Fibroblast of lung (primary cell): Measurements from ENCODE around the gene BET1. TPM values are rescaled to one million over a fixed set of nuclear protein-coding genes. Genes with fewer than 3 reads are reported as not detected.

Source experiments
- DNase-seq, 2 donors: peaks; one replicate each; pipeline versions ENCODE4 v3.0.0 to v3.0.0-alpha.2; 2010; ENCODE audit warnings: low read depth in 2 of 2
- H2AFZ ChIP-seq: 2 replicates; pipeline ENCODE4 v1.5.1; 2012; ENCODE audit warnings: low read length, control low read depth, inconsistent platforms
- H3K27ac ChIP-seq: 2 replicates; pipeline ENCODE4 v1.5.1; 2011; ENCODE audit warnings: low read length, control low read depth; ENCODE audit not compliant: insufficient read depth
- H3K27me3 ChIP-seq: 2 replicates; pipeline ENCODE4 v1.5.1; 2011; ENCODE audit warnings: mild to moderate bottlenecking, low read length; ENCODE audit not compliant: control insufficient read depth, insufficient read depth
- H3K36me3 ChIP-seq: 2 replicates; pipeline ENCODE4 v1.5.1; 2011; ENCODE audit warnings: low read length; ENCODE audit not compliant: control insufficient read depth, insufficient read depth
- H3K4me1 ChIP-seq: 2 replicates; pipeline ENCODE4 v1.5.1; 2011; ENCODE audit warnings: low read length; ENCODE audit not compliant: control insufficient read depth, insufficient read depth; ENCODE audit errors: extremely low read depth
- H3K4me2 ChIP-seq: 2 replicates; pipeline ENCODE4 v1.5.1; 2011; ENCODE audit warnings: low read length, control low read depth; ENCODE audit not compliant: insufficient read depth; ENCODE audit errors: extremely low read depth
- H3K4me3 ChIP-seq, 4 experiments: fragments of 200-600 bp in 1 of 4; sonication (generic) in 1 of 4; replicated peaks in 1 of 4; 2 replicates each; pipeline ENCODE4 v1.5.1; 2011 to 2016; ENCODE audit warnings: low read length in 4 of 4, low read depth in 3 of 4, mild to moderate bottlenecking in 3 of 4, control low read depth in 2 of 4, inconsistent platforms in 1 of 4, mixed read lengths in 1 of 4; ENCODE audit not compliant: insufficient read depth in 1 of 4; ENCODE audit errors: control extremely low read depth in 1 of 4
- H3K79me2 ChIP-seq: 2 replicates; pipeline ENCODE4 v1.5.1; 2012; ENCODE audit warnings: mild to moderate bottlenecking, low read length, inconsistent platforms; ENCODE audit not compliant: control insufficient read depth, insufficient read depth
- H3K9ac ChIP-seq: 2 replicates; pipeline ENCODE4 v1.5.1; 2011; ENCODE audit warnings: mild to moderate bottlenecking, low read length, control low read depth; ENCODE audit not compliant: insufficient read depth
- H3K9me3 ChIP-seq: 2 replicates; pipeline ENCODE4 v1.5.1; 2012; ENCODE audit warnings: low read depth, low read length; ENCODE audit not compliant: control insufficient read depth, insufficient read depth
- H4K20me1 ChIP-seq: 2 replicates; pipeline ENCODE4 v1.5.1; 2011; ENCODE audit warnings: low read length; ENCODE audit not compliant: control insufficient read depth, insufficient read depth; ENCODE audit errors: extremely low read depth
- EZH2 ChIP-seq: IDR thresholded peaks from 2 replicates; pipeline ENCODE4 v1.5.1; 2012; ENCODE audit warnings: low read length, control low read depth, mild to moderate bottlenecking; ENCODE audit errors: missing control alignments
- polyA plus RNA-seq, 2 donors: library from polyadenylated mRNA; depleted of rRNA in 1 of 2; stranded (reverse) in 1 of 2; unstranded in 1 of 2; fragments of >200 nt; gene quantifications; 2 replicates each; pipeline ENCODE4 v1.2.1, GENCODE V29; 2011 to 2012; ENCODE audit warnings: missing spikeins in 1 of 2
- total RNA-seq: library from RNA; depleted of rRNA; stranded (reverse); fragments of >200 nt; gene quantifications from 2 replicates; pipeline ENCODE4 v1.2.1, GENCODE V29; 2014
- TF ChIP-seq, protein P1 (sequence below), 2 donors: IDR thresholded peaks in 1 of 2; conservative IDR thresholded peaks in 1 of 2; 1 replicate in 1 of 2; 2 replicates in 1 of 2; pipeline ENCODE4 v1.5.1; 2011 to 2012; ENCODE audit warnings: low read length in 2 of 2, control low read depth in 1 of 2, inconsistent platforms in 1 of 2, low read depth in 1 of 2, mild to moderate bottlenecking in 1 of 2

The BET1 gene
- total and polyA plus RNA-seq, 2 donors (not counting 1 experiment from before 2014, with no cell fraction given): 40.3 to 52.5 TPM

DNA sequence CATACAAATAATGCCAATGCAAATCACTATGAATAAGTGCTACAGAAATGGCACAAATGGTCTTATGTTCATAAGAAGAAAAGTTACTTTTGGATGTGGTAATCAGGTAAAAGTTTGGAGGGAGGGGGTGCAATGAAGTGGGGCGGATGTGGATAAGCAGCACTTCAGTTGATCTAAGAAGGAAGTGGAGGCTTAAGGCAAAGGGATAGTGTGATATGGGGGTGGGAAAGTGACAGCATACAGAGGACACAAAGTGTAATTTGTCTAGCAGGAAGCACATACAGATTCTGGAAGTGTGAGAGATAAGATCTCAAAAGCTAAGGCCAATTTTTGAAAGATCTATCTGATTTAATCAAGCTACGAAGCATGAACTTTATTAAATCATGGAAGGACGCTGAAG is 6.3 kb downstream of the BET1 start:
- H2AFZ ChIP-seq: no peak overlapping the region
- H3K4me3 ChIP-seq: no peak overlapping the region
- peaks cover 4% of the 10 kb centered on the region for H3K36me3 ChIP-seq
- TF ChIP-seq EZH2: no peak
- TF ChIP-seq, protein P1, sequence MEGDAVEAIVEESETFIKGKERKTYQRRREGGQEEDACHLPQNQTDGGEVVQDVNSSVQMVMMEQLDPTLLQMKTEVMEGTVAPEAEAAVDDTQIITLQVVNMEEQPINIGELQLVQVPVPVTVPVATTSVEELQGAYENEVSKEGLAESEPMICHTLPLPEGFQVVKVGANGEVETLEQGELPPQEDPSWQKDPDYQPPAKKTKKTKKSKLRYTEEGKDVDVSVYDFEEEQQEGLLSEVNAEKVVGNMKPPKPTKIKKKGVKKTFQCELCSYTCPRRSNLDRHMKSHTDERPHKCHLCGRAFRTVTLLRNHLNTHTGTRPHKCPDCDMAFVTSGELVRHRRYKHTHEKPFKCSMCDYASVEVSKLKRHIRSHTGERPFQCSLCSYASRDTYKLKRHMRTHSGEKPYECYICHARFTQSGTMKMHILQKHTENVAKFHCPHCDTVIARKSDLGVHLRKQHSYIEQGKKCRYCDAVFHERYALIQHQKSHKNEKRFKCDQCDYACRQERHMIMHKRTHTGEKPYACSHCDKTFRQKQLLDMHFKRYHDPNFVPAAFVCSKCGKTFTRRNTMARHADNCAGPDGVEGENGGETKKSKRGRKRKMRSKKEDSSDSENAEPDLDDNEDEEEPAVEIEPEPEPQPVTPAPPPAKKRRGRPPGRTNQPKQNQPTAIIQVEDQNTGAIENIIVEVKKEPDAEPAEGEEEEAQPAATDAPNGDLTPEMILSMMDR (conservative IDR thresholded peaks at IDR 0.05 in 1 of 2, IDR thresholded peaks at IDR 0.05 in 1 of 2; ENCODE audit: low read depth in 1 of 2, low read length in 2 of 2): no peak
- H3K9me3 ChIP-seq: no peaks in the 10 kb centered on the region
- no peaks in the 10 kb centered on the region for H4K20me1 ChIP-seq
- H3K27me3 ChIP-seq: no peaks in the 10 kb centered on the region
- no peaks in the 10 kb centered on the region for H3K4me1 ChIP-seq
- DNase-seq: no peak
- H3K27ac ChIP-seq: no peak overlapping the region
- H3K9ac ChIP-seq: no peak overlapping the region
- H3K79me2 ChIP-seq: peaks cover 17% of the 10 kb centered on the region
- no peak overlapping the region for H3K4me2 ChIP-seq

DNA sequence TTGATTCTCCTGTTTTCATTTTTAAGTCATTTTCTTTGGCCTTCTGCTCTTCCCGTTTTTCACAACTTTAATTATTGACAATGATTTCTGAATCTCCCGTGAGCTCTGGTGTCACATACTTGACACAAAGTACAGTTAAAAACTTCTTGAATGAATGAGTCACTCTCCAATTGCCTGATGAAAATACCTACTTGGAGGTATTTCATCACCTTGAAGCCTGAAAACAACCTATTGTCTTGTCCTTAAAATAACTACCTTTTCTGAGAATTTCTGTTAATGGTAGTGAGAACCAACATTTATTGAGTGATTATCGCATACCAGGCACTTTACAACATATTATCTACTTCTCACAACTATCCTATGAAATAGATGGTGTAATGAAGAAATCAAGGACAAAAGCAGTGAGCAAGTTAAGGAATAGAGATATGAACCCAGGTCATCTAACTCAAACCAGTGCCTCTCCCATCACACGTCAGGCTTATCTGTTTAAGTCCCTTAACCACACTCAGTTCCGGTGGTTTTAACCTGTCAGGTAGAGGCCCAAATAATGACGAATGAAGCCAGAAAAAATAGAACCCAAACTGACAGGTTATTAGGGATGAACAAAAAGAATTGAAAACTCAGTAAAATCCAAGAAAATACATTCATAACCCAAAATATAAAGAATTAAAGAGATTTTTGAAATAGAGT is 11.6 kb downstream of the BET1 start:
- Histone ChIP-seq H3K4me2 (no peak overlapping the region), H3K9me3 (no peaks in the 10 kb centered on the region), H2AFZ (no peak overlapping the region), H4K20me1 (no peaks in the 10 kb centered on the region), H3K27me3 (no peaks in the 10 kb centered on the region), H3K4me3 (no peak overlapping the region), H3K27ac (no peak overlapping the region), H3K79me2 (no peaks in the 10 kb centered on the region), H3K9ac (no peak overlapping the region), H3K36me3 (no peaks in the 10 kb centered on the region), H3K4me1 (no peaks in the 10 kb centered on the region)
- DNase-seq: no peak
- no peak for TF ChIP-seq EZH2
- TF ChIP-seq, protein P1 (conservative IDR thresholded peaks at IDR 0.05 in 1 of 2, IDR thresholded peaks at IDR 0.05 in 1 of 2; ENCODE audit: low read depth in 1 of 2, low read length in 2 of 2): no peak

DNA sequence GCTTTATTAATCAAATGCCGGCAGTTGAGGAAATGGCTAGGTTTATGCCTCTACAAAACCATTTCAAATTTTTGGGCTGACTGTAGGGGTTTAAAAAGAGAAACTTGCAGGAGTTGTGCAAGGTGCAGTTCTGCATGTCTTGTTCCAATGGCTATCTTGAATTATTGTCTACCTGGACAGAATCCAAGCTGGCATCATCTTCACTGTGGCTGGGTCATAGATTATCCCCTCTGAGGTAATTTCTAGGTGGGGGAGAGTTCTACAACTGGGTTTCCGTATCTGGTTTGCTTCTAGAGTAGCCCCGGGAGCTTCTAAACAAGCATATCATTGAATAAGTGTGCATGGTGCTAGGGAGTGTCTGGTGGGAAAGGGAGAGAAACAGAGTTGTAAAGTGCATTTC is 16.9 kb downstream of the BET1 start:
- TF ChIP-seq EZH2: no peak
- TF ChIP-seq, protein P1 (conservative IDR thresholded peaks at IDR 0.05 in 1 of 2, IDR thresholded peaks at IDR 0.05 in 1 of 2; ENCODE audit: low read depth in 1 of 2, low read length in 2 of 2): no peak
- no peaks in the 10 kb centered on the region for H3K27me3 ChIP-seq
- no peaks in the 10 kb centered on the region for H4K20me1 ChIP-seq
- no peaks in the 10 kb centered on the region for H3K36me3 ChIP-seq
- no peaks in the 10 kb centered on the region for H3K9me3 ChIP-seq
- H3K9ac ChIP-seq: no peak overlapping the region
- no peak overlapping the region for H3K4me2 ChIP-seq
- H3K79me2 ChIP-seq: no peaks in the 10 kb centered on the region
- H2AFZ ChIP-seq: no peak overlapping the region
- H3K4me3 ChIP-seq: no peak overlapping the region
- DNase-seq: no peak
- no peaks in the 10 kb centered on the region for H3K4me1 ChIP-seq
- H3K27ac ChIP-seq: no peak overlapping the region
